Smooth muscle cell (in vitro differentiated cells): Measurements from ENCODE around the gene NR2F1-AS1. TPM values are rescaled to one million over a fixed set of nuclear protein-coding genes. Genes with fewer than 3 reads are reported as not detected.

ENCODE experiments used
- DNase-seq: peaks from one replicate; lab custom pipeline; 2025; ENCODE audit not compliant: unreplicated experiment; lab: John Stamatoyannopoulos, UW
- H2AFZ ChIP-seq: fragments of 200-600 bp; sonication (generic); 2 replicates; pipeline ENCODE4 v1.6.0; 2016; ENCODE audit warnings: antibody characterized with exemption, low read depth, mild to moderate bottlenecking
- H3F3A ChIP-seq: fragments of 200-600 bp; sonication (generic); 2 replicates; pipeline ENCODE4 v1.6.0; 2017; ENCODE audit warnings: antibody characterized with exemption, low read depth
- H3K27ac ChIP-seq: fragments of 200-600 bp; sonication (generic); 2 replicates; pipeline ENCODE4 v1.5.1; 2016; ENCODE audit warnings: low read depth, mild to moderate bottlenecking
- H3K27me3 ChIP-seq: fragments of 200-600 bp; sonication (generic); 2 replicates; pipeline ENCODE4 v1.6.1; 2016; ENCODE audit warnings: low read depth, mild to moderate bottlenecking
- H3K36me3 ChIP-seq: fragments of 200-600 bp; sonication (generic); 2 replicates; pipeline ENCODE4 v1.5.1; 2016; ENCODE audit warnings: low read depth
- H3K4me1 ChIP-seq: fragments of 200-600 bp; sonication (generic); 2 replicates; pipeline ENCODE4 v1.5.1; 2016; ENCODE audit warnings: low read depth
- H3K4me2 ChIP-seq: fragments of 200-600 bp; sonication (generic); 2 replicates; pipeline ENCODE4 v1.6.0; 2016; ENCODE audit warnings: mild to moderate bottlenecking
- H3K4me3 ChIP-seq: fragments of 200-600 bp; sonication (generic); 2 replicates; pipeline ENCODE4 v1.5.1; 2016; ENCODE audit warnings: mild to moderate bottlenecking
- H3K79me2 ChIP-seq: fragments of 200-600 bp; sonication (generic); 2 replicates; pipeline ENCODE4 v1.6.0; 2016; ENCODE audit warnings: low read depth, mild to moderate bottlenecking
- H3K9ac ChIP-seq: fragments of 200-600 bp; sonication (generic); 2 replicates; pipeline ENCODE4 v1.6.0; 2016; ENCODE audit warnings: low read depth
- H3K9me3 ChIP-seq: fragments of 200-600 bp; sonication (generic); replicated peaks from 2 replicates; pipeline ENCODE4 v1.5.1; 2016; ENCODE audit warnings: low read depth
- H4K20me1 ChIP-seq: fragments of 200-600 bp; sonication (generic); 2 replicates; pipeline ENCODE4 v1.6.0; 2016; ENCODE audit warnings: low read depth
- WGBS: methylation state at CpG from one replicate; pipeline ENCODE4 v1.1.7; 2016; ENCODE audit warnings: low lambda C conversion rate; 5-methylcytosine and 5-hydroxymethylcytosine counted together
- polyA plus RNA-seq: library from polyadenylated mRNA; unstranded; fragments of >200 nt; fragmentation: Nextera tagmentation; extraction: Ambion mirVana; gene quantifications from 2 replicates; pipeline ENCODE4 v1.2.1, GENCODE V29; 2016
- total RNA-seq: library from RNA; depleted of rRNA; stranded (reverse); fragments of >200 nt; gene quantifications from 2 replicates; pipeline ENCODE4 v1.2.3, GENCODE V29; 2014
- TF ChIP-seq, protein P1 (sequence below): fragments of 200-600 bp; sonication (generic); IDR thresholded peaks from 2 replicates; pipeline ENCODE4 v1.5.1; 2017; ENCODE audit warnings: borderline replicate concordance, mild to moderate bottlenecking, antibody characterized with exemption; ENCODE audit not compliant: insufficient read depth, poor library complexity, severe bottlenecking

Gene NR2F1-AS1
- total and polyA plus RNA-seq, 2 experiments from 2014 or later = 18.7 to 26.1 TPM

DNA sequence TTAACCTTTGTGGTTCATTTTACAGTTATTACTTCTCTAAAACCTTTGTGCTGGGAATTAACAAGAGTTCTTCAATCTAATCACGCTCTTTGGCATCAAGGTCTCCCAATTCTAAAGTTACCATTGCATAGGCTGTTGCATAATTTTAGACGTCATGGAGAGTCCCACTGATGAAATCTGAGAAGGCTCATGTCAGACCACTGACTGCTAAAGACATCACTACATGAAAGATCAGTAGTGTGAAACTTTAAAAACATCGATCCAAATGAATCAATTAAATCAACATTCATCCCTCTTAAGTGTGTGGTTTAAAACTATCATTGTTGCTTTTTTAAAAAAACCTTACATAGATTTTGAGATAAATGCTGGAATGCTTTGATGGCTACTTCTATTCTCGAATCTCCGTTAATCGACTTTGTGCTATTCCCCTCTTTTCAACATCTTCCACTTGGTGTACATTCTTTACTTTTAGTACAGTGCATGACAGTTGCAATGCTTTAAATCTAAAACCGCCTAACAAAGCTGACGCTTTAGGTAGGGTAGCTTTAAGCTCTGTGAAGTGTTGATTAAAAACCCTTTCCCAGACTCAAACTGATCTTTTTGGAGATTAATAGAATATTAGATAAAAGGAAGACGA is 35.6 kb upstream of the NR2F1-AS1 start:
- TF ChIP-seq, protein P1, sequence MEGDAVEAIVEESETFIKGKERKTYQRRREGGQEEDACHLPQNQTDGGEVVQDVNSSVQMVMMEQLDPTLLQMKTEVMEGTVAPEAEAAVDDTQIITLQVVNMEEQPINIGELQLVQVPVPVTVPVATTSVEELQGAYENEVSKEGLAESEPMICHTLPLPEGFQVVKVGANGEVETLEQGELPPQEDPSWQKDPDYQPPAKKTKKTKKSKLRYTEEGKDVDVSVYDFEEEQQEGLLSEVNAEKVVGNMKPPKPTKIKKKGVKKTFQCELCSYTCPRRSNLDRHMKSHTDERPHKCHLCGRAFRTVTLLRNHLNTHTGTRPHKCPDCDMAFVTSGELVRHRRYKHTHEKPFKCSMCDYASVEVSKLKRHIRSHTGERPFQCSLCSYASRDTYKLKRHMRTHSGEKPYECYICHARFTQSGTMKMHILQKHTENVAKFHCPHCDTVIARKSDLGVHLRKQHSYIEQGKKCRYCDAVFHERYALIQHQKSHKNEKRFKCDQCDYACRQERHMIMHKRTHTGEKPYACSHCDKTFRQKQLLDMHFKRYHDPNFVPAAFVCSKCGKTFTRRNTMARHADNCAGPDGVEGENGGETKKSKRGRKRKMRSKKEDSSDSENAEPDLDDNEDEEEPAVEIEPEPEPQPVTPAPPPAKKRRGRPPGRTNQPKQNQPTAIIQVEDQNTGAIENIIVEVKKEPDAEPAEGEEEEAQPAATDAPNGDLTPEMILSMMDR = no peak

DNA sequence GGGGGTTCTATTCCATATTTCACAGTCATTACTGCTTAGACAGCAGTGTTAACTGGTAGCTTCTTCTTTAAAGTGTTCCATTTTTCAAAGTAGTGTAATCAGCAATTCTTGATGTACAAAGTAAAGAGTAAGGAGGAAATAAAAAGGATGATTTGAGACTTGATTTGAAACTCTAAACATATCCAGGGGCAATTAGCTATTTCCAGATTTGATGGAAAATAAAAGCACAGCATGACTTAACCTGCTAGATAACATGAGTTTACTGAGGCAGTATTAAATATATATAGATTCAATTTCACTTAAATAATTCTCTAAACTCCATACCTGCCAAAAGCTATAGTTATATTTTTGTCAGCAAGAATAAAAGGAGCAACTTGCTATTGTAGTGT is 31.8 kb upstream of the NR2F1-AS1 start:
- Histone ChIP-seq H3K4me2 (peak overlapping the region; percentile 49), H3K9me3 (no peaks in the 10 kb centered on the region)

More for the DNA sequence above, 35.6 kb upstream of the NR2F1-AS1 start:
- H3K27ac ChIP-seq = no peak overlapping the region
- peaks cover 85% of the 10 kb centered on the region for H3K27me3 ChIP-seq
- H3K79me2 ChIP-seq = no peaks in the 10 kb centered on the region
- H3F3A ChIP-seq = peaks cover 7% of the 10 kb centered on the region
- H3K4me3 ChIP-seq = no peak overlapping the region
- H3K36me3 ChIP-seq = no peaks in the 10 kb centered on the region
- H3K4me1 ChIP-seq = peaks cover 5% of the 10 kb centered on the region
- no peak overlapping the region for H3K9ac ChIP-seq
- H4K20me1 ChIP-seq = peaks cover 4% of the 10 kb centered on the region
- no peak overlapping the region for H2AFZ ChIP-seq
- H3K9me3 ChIP-seq = no peaks in the 10 kb centered on the region
- 35% methylated on average over 9 of the region's 9 CpGs for WGBS
- DNase-seq = no peak
- H3K4me2 ChIP-seq = no peak overlapping the region

DNA sequence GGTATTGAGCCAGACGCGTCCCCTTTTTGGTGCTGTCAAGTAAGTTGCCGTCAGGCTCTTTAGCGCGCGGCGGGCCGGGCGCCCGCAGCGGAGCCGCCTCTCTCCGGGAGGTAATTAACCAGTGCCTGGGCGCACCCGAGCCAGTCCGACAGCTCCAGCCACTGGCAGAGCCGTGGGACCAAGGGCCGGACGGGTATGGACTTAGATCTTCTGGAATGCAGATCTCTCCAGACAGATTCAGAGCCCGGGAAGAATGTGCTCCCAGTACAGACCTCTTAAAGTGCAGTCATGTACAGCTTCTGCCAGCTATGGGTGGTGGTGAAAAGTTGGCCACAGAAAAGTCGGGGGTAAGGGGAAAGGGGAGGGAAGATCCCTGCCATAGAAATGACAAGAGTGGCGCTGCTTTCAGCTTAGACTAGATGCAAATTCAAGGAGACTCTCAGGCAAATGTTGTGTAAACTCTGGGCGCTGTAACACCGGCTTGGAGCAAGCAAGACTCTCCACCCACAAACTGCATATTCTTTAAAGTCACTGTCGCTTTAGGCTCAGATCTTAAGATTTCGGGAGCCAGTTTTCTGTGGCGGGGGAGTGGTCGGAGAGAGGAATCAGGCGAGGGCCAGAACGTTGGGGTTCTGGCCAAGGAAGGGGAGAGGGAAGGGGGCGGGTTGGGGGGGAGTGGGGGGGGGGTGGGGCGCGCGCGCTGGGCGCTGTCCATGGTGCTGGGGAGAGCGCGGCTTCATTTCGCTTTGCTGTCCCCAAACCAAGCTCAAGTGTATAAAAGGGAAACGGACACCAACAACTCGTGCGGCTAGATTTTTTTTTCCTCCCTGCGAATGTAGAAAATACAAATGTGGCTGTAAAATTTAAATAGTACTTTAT is 31.2 kb upstream of the NR2F1-AS1 start:
- Histone ChIP-seq H3F3A (peaks cover 10% of the 10 kb centered on the region), H3K27ac (no peak overlapping the region), H3K4me3 (peak overlapping the region; percentile 7), H3K9ac (no peak overlapping the region), H4K20me1 (peaks cover 4% of the 10 kb centered on the region), H2AFZ (no peak overlapping the region), H3K9me3 (no peaks in the 10 kb centered on the region), H3K36me3 (no peaks in the 10 kb centered on the region), H3K27me3 (peaks cover 99% of the 10 kb centered on the region), H3K4me2 (peak overlapping the region; percentile 73), H3K4me1 (peaks cover 9% of the 10 kb centered on the region), H3K79me2 (no peaks in the 10 kb centered on the region)
- no peak for DNase-seq
- WGBS = under 1% methylated on average over 36 of the region's 43 CpGs
- TF ChIP-seq, protein P1 = no peak

More for the DNA sequence above, 31.8 kb upstream of the NR2F1-AS1 start:
- TF ChIP-seq, protein P1 = no peak
- DNase-seq = no peak
- Histone ChIP-seq H3K9ac (no peak overlapping the region), H3K27ac (no peak overlapping the region), H3K27me3 (peaks cover 99% of the 10 kb centered on the region), H3K79me2 (no peaks in the 10 kb centered on the region), H3K4me3 (no peak overlapping the region), H3K36me3 (no peaks in the 10 kb centered on the region), H3F3A (peaks cover 7% of the 10 kb centered on the region), H3K4me1 (peaks cover 4% of the 10 kb centered on the region), H4K20me1 (peaks cover 4% of the 10 kb centered on the region), H2AFZ (no peak overlapping the region)
